MM.1S (cell line): ENCODE results near the gene CD28.

Experiments
- DNase-seq: peaks from one replicate; pipeline ENCODE4 v3.0.0-alpha.2; 2015
- H2AFZ ChIP-seq: fragments of 300-600 bp; sonication (generic); 2 replicates; pipeline ENCODE4 v1.6.0; 2016; ENCODE audit warnings: antibody characterized with exemption, low read length
- H3F3A ChIP-seq: fragments of 300-600 bp; sonication (generic); 2 replicates; pipeline ENCODE4 v1.6.1; 2016; ENCODE audit warnings: mild to moderate bottlenecking, antibody characterized with exemption, low read length, moderate library complexity, mixed read lengths; ENCODE audit not compliant: insufficient read depth
- H3K27ac ChIP-seq: fragments of 300-600 bp; sonication (generic); 2 replicates; pipeline ENCODE4 v1.5.1; 2016; ENCODE audit warnings: mild to moderate bottlenecking, low read length
- H3K27me3 ChIP-seq: fragments of 300-600 bp; sonication (generic); replicated peaks from 2 replicates; pipeline ENCODE4 v1.6.0; 2016; ENCODE audit warnings: low read length; ENCODE audit not compliant: insufficient read depth
- H3K36me3 ChIP-seq: fragments of 300-600 bp; sonication (generic); replicated peaks from 2 replicates; pipeline ENCODE4 v1.6.1; 2016; ENCODE audit warnings: mild to moderate bottlenecking, low read length, mixed read lengths; ENCODE audit not compliant: insufficient read depth
- H3K4me1 ChIP-seq: fragments of 300-600 bp; sonication (generic); 2 replicates; pipeline ENCODE4 v1.6.1; 2016; ENCODE audit warnings: low read length, mixed read lengths
- H3K4me2 ChIP-seq: fragments of 300-600 bp; sonication (generic); 2 replicates; pipeline ENCODE4 v1.6.0; 2016; ENCODE audit warnings: low read depth, low read length
- H3K4me3 ChIP-seq: fragments of 300-600 bp; sonication (generic); 2 replicates; pipeline ENCODE4 v1.5.1; 2016; ENCODE audit warnings: low read length, mixed read lengths
- H3K79me2 ChIP-seq: fragments of 300-600 bp; sonication (generic); 2 replicates; pipeline ENCODE4 v1.6.1; 2016; ENCODE audit warnings: mixed run types, low read length, mixed read lengths
- H3K9ac ChIP-seq: fragments of 300-600 bp; sonication (generic); 2 replicates; pipeline ENCODE4 v1.6.1; 2016; ENCODE audit warnings: low read length, mixed read lengths
- H3K9me2 ChIP-seq: fragments of 300-600 bp; sonication (generic); replicated peaks from 2 replicates; pipeline ENCODE4 v1.6.1; 2016; ENCODE audit warnings: mild to moderate bottlenecking, low read length, mixed read lengths; ENCODE audit not compliant: insufficient read depth
- H3K9me3 ChIP-seq: fragments of 300-600 bp; sonication (generic); replicated peaks from 2 replicates; pipeline ENCODE4 v1.6.1; 2016; ENCODE audit warnings: mild to moderate bottlenecking, low read length, mixed read lengths; ENCODE audit not compliant: insufficient read depth
- H4K20me1 ChIP-seq: fragments of 300-600 bp; sonication (generic); 2 replicates; pipeline ENCODE4 v1.6.1; 2016; ENCODE audit warnings: mild to moderate bottlenecking, low read length, moderate library complexity, mixed read lengths; ENCODE audit not compliant: insufficient read depth
- EZH2 ChIP-seq: fragments of 300-600 bp; sonication (generic); optimal IDR thresholded peaks from 2 replicates; pipeline ENCODE3; 2017; ENCODE audit warnings: low read depth, mild to moderate bottlenecking, antibody characterized with exemption, low read length, mixed read lengths
- EZH2phosphoT487 ChIP-seq: fragments of 300-600 bp; sonication (generic); IDR thresholded peaks from 2 replicates; pipeline ENCODE4 v1.6.1; 2018; ENCODE audit warnings: antibody characterized with exemption, low read length
- TF ChIP-seq, protein P1 (sequence below): fragments of 300-600 bp; sonication (generic); IDR thresholded peaks from 2 replicates; pipeline ENCODE4 v1.5.1; 2016; ENCODE audit warnings: antibody characterized with exemption, low read length, mixed read lengths

The CD28 gene

DNA sequence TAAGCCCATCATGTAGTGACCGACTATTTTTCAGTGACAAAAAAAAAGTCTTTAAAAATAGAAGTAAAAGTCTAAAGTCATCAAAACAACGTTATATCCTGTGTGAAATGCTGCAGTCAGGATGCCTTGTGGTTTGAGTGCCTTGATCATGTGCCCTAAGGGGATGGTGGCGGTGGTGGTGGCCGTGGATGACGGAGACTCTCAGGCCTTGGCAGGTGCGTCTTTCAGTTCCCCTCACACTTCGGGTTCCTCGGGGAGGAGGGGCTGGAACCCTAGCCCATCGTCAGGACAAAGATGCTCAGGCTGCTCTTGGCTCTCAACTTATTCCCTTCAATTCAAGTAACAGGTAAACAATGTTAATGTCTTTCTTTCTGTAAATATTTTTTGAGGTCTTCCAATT, at the start of gene CD28:
Gene CD28, plus strand, starts transcription at position 237 of the 400 bp plus-strand sequence. Its CDS starts 58 bp downstream, at position 295.
- TF ChIP-seq, protein P1, sequence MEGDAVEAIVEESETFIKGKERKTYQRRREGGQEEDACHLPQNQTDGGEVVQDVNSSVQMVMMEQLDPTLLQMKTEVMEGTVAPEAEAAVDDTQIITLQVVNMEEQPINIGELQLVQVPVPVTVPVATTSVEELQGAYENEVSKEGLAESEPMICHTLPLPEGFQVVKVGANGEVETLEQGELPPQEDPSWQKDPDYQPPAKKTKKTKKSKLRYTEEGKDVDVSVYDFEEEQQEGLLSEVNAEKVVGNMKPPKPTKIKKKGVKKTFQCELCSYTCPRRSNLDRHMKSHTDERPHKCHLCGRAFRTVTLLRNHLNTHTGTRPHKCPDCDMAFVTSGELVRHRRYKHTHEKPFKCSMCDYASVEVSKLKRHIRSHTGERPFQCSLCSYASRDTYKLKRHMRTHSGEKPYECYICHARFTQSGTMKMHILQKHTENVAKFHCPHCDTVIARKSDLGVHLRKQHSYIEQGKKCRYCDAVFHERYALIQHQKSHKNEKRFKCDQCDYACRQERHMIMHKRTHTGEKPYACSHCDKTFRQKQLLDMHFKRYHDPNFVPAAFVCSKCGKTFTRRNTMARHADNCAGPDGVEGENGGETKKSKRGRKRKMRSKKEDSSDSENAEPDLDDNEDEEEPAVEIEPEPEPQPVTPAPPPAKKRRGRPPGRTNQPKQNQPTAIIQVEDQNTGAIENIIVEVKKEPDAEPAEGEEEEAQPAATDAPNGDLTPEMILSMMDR, result no peak
- no peak for TF ChIP-seq EZH2phosphoT487
- no peak for TF ChIP-seq EZH2
- H3K79me2 ChIP-seq, result peaks cover 49% of the 10 kb centered on the region
- peaks cover 13% of the 10 kb centered on the region for H3K36me3 ChIP-seq
- H3K9me3 ChIP-seq, result no peaks in the 10 kb centered on the region
- peaks cover 47% of the 10 kb centered on the region for H3K4me1 ChIP-seq
- H3K9ac ChIP-seq, result peak within 1 kb of the TSS; percentile 99
- DNase-seq, result peak; percentile 99
- H3K4me3 ChIP-seq, result peak within 1 kb of the TSS; percentile 87
- H4K20me1 ChIP-seq, result no peaks in the 10 kb centered on the region
- H2AFZ ChIP-seq, result no peak within 1 kb of the TSS
- H3F3A ChIP-seq, result peaks cover 30% of the 10 kb centered on the region
- H3K27ac ChIP-seq, result peak within 1 kb of the TSS; percentile 96
- H3K27me3 ChIP-seq, result no peaks in the 10 kb centered on the region
- no peaks in the 10 kb centered on the region for H3K9me2 ChIP-seq
- peak within 1 kb of the TSS; percentile 85 for H3K4me2 ChIP-seq

DNA sequence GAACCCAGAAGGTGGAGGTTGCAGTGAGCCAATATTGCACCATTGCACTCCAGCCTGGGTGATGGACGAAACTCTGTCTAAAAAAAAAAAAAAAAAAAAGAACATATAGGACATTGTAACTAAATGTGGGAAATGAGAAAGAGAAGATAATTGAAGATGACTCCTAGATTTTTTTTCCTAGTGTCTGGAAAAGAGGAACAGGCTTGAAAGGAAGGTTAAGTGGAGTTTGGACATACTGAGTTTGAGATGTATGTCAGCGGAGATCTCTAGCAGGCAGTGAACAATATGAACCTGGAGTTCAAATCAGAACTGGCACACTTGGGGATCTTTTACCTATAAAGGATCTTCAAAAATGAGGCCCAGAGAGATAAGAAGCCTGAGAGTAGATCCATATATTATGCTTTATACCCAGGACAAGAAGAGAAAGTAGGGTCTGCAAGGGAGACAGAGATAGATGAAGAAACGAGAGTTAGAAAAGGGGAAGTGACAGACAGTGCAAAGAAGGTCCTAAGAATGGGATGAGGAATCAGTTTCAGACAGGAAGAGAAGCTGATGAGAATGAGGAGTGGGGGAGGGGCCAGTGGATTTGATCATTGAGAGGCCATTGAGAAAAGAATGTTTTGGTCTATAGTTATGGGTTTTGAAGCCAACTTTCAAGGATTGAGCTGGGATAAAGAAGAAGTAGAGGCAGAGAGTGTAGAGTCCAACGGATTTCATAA, 46.9 kb upstream of the CD28 start:
- H3K4me2 ChIP-seq, result peak overlapping the region; percentile 41; the same call in 1 of the 2 replicates
- H2AFZ ChIP-seq, result no peak overlapping the region
- H3K27ac ChIP-seq, result peak overlapping the region; percentile 29; the same call in 1 of the 2 replicates
- H3K4me3 ChIP-seq, result no peak overlapping the region
- H4K20me1 ChIP-seq, result no peaks in the 10 kb centered on the region
- no peaks in the 10 kb centered on the region for H3K36me3 ChIP-seq
- no peak overlapping the region for H3K9ac ChIP-seq
- no peaks in the 10 kb centered on the region for H3K27me3 ChIP-seq
- H3K79me2 ChIP-seq, result no peaks in the 10 kb centered on the region
- TF ChIP-seq EZH2, result no peak
- TF ChIP-seq EZH2phosphoT487, result no peak
- TF ChIP-seq, protein P1, result no peak
- H3F3A ChIP-seq, result 0 out of 2 replicates have a peak, but pooled peaks cover 12% of the 10 kb centered on the region
- no peaks in the 10 kb centered on the region for H3K9me3 ChIP-seq
- DNase-seq, result peak; percentile 54
- peaks cover 34% of the 10 kb centered on the region for H3K4me1 ChIP-seq
- no peaks in the 10 kb centered on the region for H3K9me2 ChIP-seq

DNA sequence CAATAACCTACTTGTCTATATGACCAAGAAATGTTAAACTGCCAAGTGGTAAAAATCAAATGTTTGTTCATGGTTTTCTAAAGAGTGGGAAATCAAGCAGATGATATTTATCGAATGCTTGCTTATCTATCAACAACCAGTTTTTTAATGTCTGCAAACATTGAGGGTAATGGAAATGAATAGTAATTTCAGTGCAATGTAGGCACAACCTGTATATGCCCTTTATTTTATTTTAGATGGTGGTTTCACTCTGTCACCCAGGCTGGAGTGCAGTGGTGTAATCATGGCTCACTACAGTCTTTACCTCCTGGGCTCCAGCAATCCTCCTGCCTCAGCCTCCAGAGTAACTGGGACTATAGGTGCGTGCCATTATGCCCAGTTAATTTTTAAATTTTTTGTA, 46.0 kb upstream of the CD28 start:
- no peak overlapping the region for H3K4me3 ChIP-seq
- no peaks in the 10 kb centered on the region for H3K27me3 ChIP-seq
- no peak overlapping the region for H3K4me2 ChIP-seq
- H3K4me1 ChIP-seq, result peaks cover 34% of the 10 kb centered on the region
- H2AFZ ChIP-seq, result no peak overlapping the region
- 0 out of 2 replicates have a peak, but pooled peaks cover 12% of the 10 kb centered on the region for H3F3A ChIP-seq
- no peaks in the 10 kb centered on the region for H3K9me3 ChIP-seq
- TF ChIP-seq EZH2 (no peak), EZH2phosphoT487 (no peak)
- TF ChIP-seq, protein P1, result no peak
- no peak overlapping the region for H3K27ac ChIP-seq
- H3K36me3 ChIP-seq, result no peaks in the 10 kb centered on the region
- DNase-seq, result no peak
- H3K9ac ChIP-seq, result no peak overlapping the region
- H3K9me2 ChIP-seq, result no peaks in the 10 kb centered on the region
- H3K79me2 ChIP-seq, result no peaks in the 10 kb centered on the region
- H4K20me1 ChIP-seq, result no peaks in the 10 kb centered on the region
